Left kidney (tissue), 2 donors: ENCODE data around the gene SPAG16. TPM values are rescaled to one million over a fixed set of nuclear protein-coding genes. Genes with fewer than 3 reads are reported as not detected.

Source experiments
- DNase-seq: peaks from one replicate; pipeline ENCODE4 v3.0.0-alpha.2; 2013
- polyA plus RNA-seq: library from polyadenylated mRNA; unstranded; fragments of 120-200 nt; gene quantifications from one replicate; pipeline ENCODE4 v1.2.1, GENCODE V29; 2013; ENCODE audit not compliant: insufficient read length

The SPAG16 gene
- polyA plus RNA-seq, 1 donor = 71.7 TPM

DNA sequence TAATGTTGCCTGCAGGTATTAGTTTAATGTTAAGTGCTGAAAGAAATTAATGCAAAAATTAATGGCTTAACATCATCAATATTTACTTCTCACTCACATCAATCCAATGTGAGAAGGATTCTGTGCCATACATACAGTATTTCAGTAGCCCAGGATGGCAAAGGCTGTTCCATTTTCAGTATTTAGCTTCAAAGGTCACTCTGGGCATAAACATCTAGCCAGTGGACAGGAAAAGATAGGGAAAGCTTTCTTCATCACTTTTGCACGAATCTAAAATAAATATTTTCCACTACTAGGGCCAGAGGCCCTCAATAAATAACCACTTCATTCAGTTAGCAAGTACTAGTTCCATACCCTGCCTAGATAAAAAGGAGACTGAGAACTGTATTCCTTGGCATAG lies 890.3 kb downstream of the SPAG16 start:
- no peak for DNase-seq

DNA sequence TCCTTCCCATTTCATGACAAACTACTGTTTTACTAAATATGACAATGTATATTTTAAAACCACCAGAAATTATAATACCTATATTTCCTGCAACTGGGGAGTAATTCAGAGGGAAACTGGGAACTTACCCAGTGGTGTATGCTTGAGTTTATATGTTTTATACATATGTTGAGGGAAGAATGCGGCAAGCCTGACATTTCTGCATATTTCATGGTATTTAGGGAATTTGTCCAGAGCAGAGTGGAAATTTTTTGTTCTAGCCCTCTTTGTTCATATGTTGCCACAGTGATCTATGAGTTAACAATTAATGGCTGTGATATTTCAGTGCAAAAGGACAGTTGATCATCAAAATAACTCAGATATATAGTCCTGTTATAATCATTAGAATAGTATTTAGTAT lies 895.8 kb downstream of the SPAG16 start:
- no peak for DNase-seq

DNA sequence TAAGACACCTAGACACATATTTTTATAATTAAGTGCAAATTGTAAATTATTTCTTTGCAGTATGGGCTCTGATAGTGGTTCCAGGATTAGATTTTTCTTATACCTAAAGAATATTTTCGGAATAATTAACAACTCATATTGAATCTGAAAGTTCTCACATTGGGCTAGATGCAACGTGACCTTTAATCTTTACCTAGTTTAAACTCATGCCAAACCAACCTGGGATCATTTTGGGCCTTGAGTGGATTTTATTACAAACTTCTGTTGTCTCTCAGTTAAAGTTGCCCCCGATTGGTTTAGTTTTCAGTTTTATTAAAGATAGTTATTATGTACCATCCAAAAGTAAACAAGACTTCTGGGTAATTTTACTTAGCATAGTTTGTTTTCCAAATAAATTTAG lies 896.4 kb downstream of the SPAG16 start:
- no peak for DNase-seq

DNA sequence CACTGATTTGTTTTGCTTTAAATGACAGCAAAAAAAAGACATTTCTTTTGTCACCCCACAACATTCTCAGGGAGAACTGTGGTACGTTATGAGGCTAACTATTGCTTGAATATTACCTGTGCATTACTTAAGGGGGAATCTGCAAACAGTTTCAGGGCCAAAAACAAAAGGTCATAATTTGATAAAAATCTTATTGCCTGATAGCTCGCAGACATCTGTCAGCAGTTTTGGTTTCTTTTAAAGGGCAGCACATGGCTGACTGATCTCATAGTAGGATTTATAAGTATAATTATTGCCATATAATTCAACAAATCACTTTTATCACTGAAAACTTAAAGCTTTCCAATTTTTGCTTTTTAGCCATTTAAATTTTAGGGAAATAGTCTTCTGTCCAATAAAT lies 900.2 kb downstream of the SPAG16 start:
- no peak for DNase-seq

DNA sequence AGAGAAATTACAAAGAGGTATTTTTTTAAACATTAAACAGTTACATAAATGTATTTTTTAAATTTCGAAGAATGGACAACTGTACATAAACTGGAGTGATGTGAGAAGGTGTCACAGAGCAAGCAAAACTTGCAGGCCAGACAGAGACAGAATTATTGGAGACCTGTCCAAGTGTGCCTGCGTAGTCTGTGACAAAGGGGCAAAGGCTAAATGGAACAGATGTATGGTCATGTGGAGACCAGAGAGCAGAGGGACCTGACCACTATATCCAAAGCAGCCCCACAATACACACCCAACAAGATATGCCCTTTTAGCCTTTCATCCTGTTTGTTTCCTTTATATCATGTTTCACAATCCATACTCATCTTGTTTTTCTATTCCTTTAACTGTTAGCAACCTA lies 901.3 kb downstream of the SPAG16 start:
- DNase-seq = no peak

DNA sequence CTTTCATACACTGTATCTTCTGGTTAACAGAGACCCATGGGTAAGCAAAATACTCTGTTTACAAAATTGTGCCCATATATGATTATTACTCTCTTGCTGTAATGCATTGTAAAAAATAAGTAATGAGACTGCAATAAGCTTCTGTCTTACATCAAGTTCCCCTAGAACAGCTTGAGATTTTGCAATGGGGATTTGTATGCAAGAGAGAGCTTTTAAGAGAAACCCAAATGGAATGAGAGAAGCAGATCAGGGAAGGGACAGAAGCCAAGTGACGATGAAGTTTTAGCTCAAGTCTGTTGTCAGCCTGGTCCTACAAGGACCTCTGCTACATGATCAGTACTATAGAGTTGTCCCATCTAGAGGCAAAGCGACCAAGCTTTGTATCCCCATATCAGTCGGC lies 908.4 kb downstream of the SPAG16 start:
- no peak for DNase-seq

DNA sequence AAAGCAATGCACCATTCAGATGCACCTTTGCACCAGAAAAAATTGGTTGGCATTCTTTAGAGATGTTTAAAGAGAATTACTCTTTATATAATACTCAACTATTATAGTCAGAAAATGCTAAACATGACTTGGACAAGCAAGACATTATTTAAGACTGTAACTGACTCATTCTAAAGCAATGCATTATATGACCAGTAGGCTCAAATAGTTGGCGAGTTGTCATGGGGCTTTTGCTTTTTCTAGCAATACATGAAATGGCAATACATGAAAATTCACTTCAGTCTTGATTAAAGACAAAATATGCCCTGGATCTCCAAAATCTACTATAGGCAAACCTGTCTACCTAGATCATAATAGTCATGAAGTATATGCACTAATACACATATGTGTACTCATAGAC lies 909.7 kb downstream of the SPAG16 start:
- no peak for DNase-seq

DNA sequence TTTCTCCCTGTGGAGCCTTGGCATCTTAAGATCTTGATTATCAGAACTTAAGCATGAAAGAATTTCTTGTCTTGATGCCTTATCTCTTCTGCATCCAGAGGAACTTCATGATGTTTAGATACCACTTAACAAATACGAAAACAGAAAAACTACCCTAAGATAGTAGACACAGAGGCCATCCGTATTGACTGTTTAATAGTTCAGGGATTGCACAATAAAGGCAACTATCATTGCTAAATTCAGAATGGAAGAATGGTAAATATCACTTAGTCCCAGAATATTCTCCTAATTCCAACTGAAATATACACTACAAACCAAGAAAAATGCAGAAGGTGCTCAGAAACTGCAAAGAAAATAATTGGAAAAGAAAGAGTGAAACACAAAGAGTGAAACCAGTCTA lies 912.0 kb downstream of the SPAG16 start:
- no peak for DNase-seq

DNA sequence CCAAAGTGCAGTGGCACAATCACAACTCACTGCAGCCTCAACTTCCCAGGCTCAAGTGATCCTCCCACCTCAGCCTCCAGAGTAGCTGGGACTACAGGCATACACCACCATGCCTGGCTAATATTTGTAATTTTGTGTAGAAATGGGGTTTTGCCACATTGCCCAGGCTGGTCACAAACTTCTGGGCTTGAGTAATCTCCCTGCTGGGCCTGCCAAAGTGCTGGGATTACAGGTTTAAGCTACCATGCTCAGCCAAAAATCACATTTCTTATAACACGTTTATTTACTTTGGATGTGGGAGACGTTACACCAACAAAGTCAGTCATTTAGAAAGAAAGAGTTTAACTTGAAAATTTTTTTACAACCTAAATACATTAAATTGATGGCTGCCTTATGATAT lies 917.6 kb downstream of the SPAG16 start:
- no peak for DNase-seq

DNA sequence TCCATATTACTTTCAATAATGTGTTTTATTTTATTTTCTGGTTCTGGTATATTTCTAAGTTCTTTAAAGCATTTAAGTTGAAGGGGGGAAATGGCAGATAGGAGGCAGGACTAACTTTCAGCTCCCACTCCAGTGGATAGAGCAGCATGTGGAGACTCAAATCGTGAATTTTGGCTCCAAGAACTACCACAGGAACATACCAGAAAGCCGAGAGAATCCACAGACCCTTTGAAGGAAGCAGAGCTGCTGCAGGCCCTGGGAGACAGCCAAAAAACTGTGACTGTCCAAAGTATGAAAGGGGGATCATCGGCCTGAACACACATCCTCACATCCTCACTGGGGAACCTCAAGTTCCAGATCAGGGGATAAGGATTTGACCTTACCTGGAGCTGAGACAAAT lies 919.0 kb downstream of the SPAG16 start:
- no peak for DNase-seq

DNA sequence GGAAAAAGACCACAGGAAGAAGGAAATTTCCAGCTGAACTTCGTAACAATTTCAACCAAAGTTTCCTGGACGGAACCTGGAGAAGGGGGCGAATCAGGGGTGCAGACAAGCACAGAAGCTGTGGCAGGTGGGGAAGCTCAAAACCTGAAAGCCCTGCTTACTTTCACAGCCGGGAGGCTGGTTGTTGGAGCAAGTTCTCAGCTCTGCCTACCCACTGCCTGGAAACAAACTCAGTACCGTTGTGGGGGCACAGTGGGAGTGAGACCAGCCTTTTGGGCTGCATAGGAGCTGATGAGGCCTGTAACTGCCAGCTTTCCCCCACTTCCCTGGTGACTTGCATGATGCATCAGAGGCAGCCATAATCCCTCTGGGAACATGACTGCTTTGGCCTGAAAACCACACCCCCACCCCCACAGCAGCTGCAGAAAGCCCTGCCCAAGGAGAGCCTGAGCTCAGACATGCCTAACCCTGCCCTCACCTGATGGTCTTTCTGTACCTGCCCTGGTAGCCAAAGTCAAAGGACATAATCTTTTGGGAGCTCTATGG lies 919.6 kb downstream of the SPAG16 start:
- no peak for DNase-seq

DNA sequence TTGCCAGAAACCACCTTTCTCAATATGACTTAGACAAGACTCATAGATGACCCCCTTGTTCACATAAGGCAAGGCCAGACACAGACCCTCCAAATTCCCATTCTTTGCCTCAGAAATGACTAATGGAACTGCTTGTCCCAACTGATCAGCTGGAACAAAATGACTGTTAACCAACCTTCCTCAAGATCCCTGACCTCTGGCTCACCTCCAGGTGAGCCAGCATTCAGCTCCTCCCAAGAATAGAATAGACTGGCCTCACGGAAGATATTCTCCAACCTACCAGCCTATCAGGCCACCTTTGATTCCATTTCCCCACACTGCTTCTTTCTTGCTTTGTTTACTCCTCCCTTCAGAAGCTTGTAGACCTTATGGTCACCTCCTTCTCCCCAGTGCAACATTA lies 930.8 kb downstream of the SPAG16 start:
- no peak for DNase-seq

DNA sequence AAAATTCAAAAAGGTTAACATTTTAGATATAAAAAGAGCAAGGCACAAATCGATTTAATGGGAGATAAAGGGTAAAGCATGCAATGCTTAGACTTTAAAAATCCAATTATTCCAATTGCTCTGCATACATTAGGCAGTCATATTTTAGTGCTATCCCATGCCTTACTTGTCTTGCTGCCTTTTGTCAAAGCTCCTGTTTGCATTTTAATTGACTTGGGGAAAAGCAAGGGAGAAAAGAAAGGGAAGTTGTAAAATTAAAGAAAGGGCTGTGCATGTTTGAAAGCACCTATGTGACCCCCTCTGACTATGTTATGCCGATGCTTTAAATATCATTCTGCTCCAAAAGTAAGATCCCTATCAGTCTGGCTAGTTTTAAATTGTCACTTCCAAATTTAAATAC lies 932.9 kb downstream of the SPAG16 start:
- DNase-seq = no peak

DNA sequence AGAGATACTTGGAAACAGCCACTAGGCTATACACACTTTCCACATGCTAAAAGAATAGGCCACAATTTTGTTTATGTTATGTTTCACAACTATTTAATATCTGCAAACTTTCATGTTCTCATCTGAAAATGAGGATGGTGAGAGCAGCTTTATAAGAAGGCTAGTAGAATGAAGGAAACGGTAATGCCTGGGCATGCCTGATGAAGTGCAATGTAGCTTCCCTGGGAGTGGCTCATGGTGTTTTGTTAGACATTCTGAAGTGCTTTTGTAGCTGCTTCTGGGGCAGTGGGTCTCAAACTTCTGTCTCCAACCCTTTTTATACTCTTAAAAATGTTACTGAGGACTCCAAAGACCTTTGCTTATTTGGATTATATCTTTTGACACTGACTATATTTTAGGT lies 933.3 kb downstream of the SPAG16 start:
- DNase-seq = no peak

DNA sequence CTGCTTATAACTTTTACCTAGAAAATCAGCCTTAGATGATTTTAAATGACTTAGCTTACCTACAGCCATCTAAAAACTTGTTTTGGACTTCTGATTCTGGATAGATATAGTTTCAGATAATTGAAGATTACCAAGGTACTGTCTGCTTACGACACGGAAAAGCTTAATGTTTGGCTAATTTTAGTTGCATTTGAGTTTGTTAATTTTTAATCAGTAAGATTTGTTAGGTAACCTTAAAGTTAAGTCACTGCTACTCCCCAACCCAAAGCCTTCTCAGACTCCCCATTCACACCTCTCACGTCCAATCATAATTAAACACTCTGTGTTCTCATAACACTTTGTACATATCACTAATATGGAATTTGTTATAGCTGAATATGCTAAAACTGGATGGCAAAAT lies 936.0 kb downstream of the SPAG16 start:
- no peak for DNase-seq

DNA sequence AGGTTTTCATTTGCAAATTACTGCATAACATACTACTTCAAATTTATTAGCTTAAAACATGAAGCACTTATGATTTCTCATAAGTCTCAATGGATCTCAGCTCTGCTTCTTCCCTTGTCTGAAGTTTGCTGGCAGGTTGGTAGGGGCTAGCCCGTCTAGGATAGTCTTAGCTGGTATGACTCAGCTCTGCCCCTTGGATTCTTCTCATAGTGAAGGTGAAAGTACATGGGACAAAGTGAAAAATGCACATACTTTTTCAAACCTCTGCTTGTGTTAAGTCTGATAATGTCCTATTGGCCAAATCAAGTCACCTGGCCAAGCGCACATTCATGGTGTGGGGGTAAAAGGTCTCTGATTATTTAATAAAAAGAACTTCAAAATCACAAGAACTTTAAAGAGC lies 941.8 kb downstream of the SPAG16 start:
- no peak for DNase-seq

DNA sequence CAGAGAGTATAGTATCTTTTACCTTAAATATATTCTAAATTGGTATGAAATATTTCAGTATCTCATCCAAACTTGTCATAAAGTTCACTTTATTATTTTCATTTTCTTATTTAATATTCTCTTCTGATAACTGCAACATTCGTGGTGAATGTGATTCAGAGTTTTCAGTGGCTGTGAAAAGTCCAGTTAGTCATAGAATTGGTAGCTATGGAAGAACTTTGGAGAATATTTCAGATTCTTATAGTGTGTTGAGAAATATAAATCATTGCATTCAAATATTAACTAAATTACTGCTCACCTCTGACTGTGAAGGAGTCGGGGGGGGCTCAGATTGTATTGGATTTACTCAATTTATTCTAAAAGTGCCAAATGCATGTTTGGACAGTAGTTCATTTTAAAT lies 948.0 kb downstream of the SPAG16 start:
- DNase-seq = no peak

DNA sequence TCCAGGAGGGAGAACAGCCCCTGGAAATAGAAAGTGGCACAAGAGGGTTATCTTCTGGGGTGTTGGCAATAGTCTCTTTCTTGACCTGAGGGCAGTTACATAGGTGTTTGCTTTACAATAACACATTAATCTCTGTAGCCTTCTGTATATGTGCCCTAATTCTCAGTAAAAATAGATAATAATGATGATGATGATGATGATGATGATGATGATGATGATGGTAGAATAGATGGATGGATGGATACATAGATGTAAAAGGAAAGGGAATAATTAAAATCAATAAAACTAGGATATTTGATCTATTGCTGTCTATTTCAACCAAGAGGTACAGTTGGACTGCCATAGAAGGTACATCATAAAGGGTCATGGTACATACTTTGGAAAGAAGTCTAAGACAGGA lies 948.9 kb downstream of the SPAG16 start:
- no peak for DNase-seq

DNA sequence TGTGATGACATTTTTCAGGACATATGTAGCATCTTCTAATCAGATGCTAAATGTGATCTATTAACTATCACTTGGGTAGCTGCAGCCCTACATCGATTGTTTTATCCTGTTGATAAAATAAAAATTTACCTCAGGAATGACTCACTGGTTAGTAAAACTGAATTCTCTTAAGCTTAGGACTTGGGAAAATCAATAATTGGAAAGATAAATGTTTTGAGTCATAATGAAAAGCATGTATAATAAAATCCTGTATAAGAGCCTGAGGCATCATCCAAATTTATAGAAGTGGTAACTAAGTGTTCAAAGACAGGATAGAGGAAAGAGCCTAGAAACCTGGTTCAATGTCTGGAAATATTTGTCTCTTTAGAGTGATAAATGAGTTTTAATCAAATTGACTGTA lies 958.5 kb downstream of the SPAG16 start:
- no peak for DNase-seq

DNA sequence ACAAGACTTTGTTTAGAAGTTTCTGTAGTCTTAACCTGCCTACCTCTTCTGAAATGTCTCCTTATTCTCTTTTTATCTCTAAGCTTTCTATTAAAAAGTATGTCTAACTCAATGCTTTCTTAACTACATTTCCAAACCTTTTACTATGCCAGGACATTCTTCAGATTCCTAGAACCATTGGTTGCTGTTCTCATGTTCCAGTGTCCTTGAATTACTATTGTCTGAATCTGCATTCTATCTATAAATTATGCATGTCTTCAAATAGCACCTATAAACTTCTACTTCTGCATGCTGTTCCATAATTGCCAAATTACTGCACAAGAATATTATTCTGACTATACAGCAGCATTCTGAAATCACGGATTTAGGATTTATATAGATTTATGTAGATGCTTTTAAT lies 960.6 kb downstream of the SPAG16 start:
- no peak for DNase-seq

DNA sequence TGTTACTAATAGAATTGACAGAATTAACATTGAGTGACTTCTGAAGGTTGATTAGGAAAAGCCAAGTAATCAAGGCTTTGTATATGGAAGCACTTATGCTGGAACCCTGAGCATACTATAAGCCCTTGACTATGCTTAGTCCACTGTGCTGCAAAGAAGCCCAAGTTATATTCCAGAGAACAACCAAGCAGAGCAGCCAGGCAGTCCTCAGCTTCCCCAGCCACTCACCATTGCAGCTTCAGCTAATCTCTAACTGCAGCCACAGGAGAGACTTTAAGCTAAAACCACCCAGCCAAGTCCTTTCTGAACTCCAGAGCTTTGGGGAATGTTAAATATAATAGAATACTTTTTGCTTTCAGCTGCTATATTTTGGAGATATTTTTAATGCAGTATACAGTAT lies 962.2 kb downstream of the SPAG16 start:
- DNase-seq = no peak

DNA sequence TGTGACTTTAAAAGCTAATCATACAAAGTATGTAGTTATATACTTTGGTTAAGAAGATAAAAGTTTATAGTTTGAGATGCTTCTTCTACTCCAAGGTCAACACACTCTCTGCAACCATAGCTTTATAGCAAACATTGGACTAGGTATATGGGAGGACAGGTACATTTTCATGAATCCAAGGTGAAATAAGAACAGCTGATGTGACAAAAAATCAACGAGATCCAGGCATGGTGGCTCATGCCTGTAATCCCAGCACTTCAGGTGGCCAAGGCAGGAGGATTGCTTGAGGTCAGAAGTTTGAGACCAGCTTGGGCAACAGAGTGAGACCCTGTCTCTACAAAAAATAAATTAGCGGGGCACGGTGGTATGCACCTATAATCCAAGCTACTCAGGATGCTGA lies 963.3 kb downstream of the SPAG16 start:
- DNase-seq = no peak

DNA sequence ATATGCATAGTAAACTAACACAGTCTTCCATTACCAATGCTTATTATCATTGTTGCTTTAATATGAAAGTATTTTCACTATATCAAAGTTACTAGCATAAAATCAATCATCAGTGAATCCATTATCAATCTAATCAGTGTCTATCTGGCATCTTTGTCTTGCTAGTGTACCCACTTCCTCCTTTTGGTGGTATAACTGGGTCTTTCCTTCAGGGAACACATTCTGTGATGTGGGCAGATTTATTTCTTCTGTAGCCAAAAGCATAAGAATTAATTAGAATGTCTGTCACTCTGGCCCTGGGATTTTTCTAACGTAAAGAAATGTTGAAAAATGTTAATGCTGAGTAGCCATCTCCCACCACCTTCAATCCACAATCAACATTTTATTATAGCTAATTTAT lies 970.8 kb downstream of the SPAG16 start:
- no peak for DNase-seq

DNA sequence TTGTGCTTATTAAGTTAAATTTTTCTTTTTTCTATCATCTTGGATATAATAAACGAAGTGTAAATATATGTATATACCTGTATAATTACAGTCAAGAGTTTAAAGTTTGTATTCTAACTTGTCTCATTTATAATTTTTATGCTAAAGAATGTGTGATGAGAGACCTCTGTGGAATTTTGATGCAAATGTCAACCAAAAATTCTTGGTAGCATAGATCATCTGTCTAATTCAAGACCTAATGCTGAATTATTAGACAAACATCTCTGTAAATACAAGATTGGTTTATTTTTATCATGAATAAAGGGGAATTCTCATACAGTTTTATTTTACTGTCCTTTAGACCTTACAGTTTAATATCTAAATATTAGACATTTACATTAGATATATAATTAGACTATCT lies 977.4 kb downstream of the SPAG16 start:
- DNase-seq = no peak

DNA sequence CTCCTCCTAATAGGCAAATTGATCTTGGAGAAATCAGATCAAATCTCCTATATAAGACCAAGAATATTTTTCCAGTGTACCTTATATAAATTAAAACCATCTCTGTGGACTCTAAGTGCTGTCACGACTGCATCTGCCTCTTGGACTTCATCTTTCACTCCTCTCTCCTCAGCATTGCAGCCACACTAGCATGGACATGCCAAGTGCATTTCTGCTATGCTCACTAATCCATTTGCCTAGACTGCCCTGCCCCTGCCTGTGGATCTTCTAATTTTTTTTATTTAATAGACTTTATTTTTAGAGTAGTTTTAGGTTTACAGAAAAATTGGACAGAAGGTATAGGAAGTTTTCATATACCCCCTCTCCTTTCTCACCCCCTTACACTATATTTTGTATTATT lies 979.9 kb downstream of the SPAG16 start:
- DNase-seq = no peak
